ENCODE data around the gene VRK2.

The VRK2 gene

DNA sequence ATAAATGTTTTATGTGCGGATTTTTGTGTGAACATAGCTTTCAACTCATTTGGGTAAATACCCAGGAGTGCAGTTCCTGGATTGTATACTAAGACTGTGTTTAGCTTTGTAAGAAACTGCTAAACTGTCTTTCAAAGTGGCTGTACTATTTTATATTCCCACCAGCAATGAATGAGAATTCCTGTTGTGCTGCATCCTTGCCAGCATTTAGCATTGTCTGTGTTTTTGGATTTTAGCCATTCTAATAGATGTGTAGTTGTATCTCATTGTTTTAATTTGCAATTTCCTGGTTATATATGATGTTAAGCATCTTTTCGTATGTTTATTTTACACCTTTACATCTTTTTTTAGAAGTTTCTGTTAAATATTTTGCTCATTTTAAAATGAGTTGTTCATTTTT is 24.2 kb downstream of the VRK2 start:
- TF ChIP-seq, protein P1, sequence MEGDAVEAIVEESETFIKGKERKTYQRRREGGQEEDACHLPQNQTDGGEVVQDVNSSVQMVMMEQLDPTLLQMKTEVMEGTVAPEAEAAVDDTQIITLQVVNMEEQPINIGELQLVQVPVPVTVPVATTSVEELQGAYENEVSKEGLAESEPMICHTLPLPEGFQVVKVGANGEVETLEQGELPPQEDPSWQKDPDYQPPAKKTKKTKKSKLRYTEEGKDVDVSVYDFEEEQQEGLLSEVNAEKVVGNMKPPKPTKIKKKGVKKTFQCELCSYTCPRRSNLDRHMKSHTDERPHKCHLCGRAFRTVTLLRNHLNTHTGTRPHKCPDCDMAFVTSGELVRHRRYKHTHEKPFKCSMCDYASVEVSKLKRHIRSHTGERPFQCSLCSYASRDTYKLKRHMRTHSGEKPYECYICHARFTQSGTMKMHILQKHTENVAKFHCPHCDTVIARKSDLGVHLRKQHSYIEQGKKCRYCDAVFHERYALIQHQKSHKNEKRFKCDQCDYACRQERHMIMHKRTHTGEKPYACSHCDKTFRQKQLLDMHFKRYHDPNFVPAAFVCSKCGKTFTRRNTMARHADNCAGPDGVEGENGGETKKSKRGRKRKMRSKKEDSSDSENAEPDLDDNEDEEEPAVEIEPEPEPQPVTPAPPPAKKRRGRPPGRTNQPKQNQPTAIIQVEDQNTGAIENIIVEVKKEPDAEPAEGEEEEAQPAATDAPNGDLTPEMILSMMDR (IDR thresholded peaks at IDR 0.05), result no peak

DNA sequence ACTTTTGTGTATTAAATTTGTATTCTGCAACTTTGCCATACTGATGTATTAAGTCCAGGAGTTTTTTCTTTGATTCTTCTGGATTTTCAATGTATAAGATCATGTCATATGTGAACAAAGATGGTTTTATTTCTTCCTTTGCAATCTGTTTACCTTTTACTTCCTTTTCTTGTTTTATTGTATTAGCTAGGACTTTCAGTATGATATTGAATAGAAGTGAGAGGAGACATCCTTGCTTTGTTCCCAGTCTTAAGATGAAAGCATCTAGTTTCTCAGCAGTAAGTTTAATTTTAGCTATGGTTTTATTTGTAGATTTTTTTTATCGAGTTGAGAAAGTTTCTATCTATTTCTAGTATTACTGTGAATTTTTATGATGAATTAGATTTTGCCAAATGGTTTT is 25.5 kb downstream of the VRK2 start:
- TF ChIP-seq, protein P1 (IDR thresholded peaks at IDR 0.05), result no peak

DNA sequence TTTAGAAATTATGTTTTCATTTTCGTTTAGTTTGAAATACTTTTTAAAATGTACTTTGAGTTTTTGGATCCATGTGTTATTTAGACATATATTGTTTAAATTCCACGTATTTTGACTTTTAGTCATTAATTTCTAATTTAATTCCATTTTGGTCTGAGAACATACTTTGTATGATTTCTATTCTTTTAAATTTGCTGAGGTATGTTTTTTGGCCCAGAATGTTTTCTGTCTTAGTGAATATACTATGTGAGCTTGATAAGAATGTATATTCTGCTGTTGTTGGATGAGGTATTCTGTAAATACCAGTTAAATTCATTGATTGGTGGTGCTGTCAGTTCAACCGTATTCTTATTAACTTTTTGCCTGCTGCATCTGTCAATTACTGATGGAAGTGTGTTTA is 26.4 kb downstream of the VRK2 start:
- TF ChIP-seq, protein P1 (IDR thresholded peaks at IDR 0.05), result no peak

DNA sequence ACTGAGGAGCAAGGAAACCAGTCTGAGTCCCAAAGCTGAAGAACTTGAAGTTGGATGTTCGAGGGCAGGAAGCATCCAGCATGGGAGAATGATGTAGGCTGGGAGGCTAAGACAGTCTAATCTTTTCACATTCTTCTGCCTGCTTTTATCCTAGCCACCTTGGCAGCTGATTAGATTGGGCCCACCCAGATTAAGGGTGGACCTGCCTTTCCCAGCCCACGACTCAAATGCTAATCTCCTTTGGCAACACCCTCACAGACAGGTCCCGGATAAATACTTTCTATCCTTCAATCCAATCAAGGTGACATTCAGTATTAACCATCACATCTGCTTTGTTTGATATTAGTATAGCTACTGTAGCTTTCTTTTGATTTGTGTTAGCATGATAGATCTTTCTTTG is 27.1 kb downstream of the VRK2 start:
- TF ChIP-seq, protein P1 (IDR thresholded peaks at IDR 0.05), result no peak

DNA sequence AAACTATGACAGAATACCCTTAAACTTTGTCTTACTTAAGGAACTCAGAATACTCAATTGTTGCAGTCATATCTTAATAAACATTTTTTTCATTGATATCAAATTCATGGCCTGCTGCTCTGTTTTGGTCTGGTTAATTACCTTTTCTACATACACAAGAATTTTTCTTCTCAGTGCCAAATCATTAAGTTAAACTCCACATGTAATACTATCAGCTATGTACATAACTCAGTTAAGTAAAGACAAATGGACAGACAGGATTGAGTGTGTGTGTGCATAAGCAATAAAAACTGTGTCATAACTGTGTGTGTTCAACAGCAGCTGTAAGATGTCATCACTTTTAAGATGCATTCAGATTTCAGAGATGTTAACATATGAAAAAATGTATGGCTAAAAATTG is 34.4 kb downstream of the VRK2 start:
- TF ChIP-seq, protein P1 (IDR thresholded peaks at IDR 0.05), result no peak

DNA sequence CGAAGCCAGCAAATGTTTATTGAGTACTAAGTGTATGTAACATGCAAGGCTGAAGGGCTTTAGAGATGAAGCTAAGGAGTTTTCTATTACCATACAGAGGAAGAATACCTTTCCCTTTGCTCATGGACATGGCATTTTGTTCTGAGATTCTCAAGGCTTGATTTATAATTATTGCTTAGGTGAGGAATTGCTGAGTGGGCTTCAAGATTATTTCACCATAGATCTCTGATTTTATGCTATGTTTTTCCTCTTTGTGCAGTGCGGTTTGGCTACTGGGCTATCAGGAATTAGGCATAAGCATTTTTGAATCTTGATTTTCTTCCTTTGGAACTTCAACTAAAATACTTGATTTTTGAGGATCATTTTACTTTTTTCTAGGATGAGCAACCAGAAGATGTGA is 42.5 kb downstream of the VRK2 start:
- TF ChIP-seq, protein P1 (IDR thresholded peaks at IDR 0.05), result no peak

DNA sequence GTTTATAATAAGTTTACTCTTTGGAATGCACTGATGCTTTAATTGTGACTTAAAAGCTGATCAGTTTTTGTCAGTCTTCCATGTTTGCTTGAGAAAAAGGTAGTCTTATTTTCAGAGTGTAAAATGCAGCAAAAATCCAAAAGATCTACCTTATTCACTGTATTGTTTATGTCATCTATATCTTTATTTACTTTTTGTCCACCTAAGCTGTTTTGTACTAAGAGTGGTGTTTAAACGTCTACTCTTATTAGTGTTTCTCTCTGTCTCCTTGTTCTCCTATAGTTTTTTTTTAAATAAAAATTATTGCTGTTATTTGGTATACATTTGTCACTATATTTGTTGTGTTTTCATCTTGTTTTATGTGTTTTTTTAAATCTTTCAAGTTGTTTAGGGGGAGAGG is 50.4 kb downstream of the VRK2 start:
- TF ChIP-seq, protein P1 (IDR thresholded peaks at IDR 0.05), result no peak
